Trophoblast cell (in vitro differentiated cells and primary cell): ENCODE results near the gene RETREG3.
A peak's percentile ranks its signal among the peaks of the same experiment; 100 is the strongest.
"Not testable (repeated sequence)": the region's sequence is repeated elsewhere in the genome, so short reads cannot be mapped to it uniquely, and the experiment has no call there.

Source experiments
- DNase-seq, 2 donors: peaks; one replicate each; pipeline ENCODE4 v3.0.0-alpha.2; 2016
- H2AFZ ChIP-seq: 2 replicates; pipeline ENCODE4 v1.6.1; 2013; ENCODE audit warnings: low read length, moderate library complexity, mild to moderate bottlenecking; ENCODE audit not compliant: insufficient read depth, poor library complexity
- H2AK5ac ChIP-seq: 2 replicates; pipeline ENCODE4 v1.6.1; 2013; ENCODE audit warnings: mild to moderate bottlenecking, low read length
- H2BK120ac ChIP-seq: 2 replicates; pipeline ENCODE4 v1.6.1; 2013; ENCODE audit warnings: low read length, mild to moderate bottlenecking, moderate library complexity; ENCODE audit not compliant: insufficient read depth, poor library complexity
- H2BK12ac ChIP-seq: 2 replicates; pipeline ENCODE4 v1.6.1; 2013; ENCODE audit warnings: mild to moderate bottlenecking, low read length, moderate library complexity
- H2BK5ac ChIP-seq: 2 replicates; pipeline ENCODE4 v1.6.1; 2013; ENCODE audit warnings: low read length, low read depth, moderate library complexity, mild to moderate bottlenecking; ENCODE audit not compliant: poor library complexity
- H3K14ac ChIP-seq: 2 replicates; pipeline ENCODE4 v1.6.1; 2013; ENCODE audit warnings: mild to moderate bottlenecking, low read length
- H3K18ac ChIP-seq: 2 replicates; pipeline ENCODE4 v1.6.1; 2013; ENCODE audit warnings: mild to moderate bottlenecking, low read length
- H3K23ac ChIP-seq: 2 replicates; pipeline ENCODE4 v1.6.1; 2013; ENCODE audit warnings: low read length
- H3K27ac ChIP-seq: 2 replicates; pipeline ENCODE4 v1.5.1; 2013; ENCODE audit warnings: low read depth, mild to moderate bottlenecking, inconsistent platforms, low read length, moderate library complexity
- H3K27me3 ChIP-seq: 2 replicates; pipeline ENCODE4 v1.6.1; 2013; ENCODE audit warnings: inconsistent platforms, mild to moderate bottlenecking, low read length, moderate library complexity; ENCODE audit not compliant: insufficient read depth
- H3K36me3 ChIP-seq, 2 experiments: 1 replicate in 1 of 2; 2 replicates in 1 of 2; pipeline ENCODE4 v1.6.1; 2013; ENCODE audit warnings: low read length in 2 of 2, mild to moderate bottlenecking in 2 of 2, moderate library complexity in 1 of 2; ENCODE audit not compliant: insufficient read depth in 2 of 2, control insufficient read depth in 1 of 2
- H3K4ac ChIP-seq: 2 replicates; pipeline ENCODE4 v1.6.1; 2013; ENCODE audit warnings: low read depth, mild to moderate bottlenecking, low read length, moderate library complexity
- H3K4me1 ChIP-seq, 2 experiments: 1 replicate in 1 of 2; 2 replicates in 1 of 2; pipeline ENCODE4 v1.6.1; 2013; ENCODE audit warnings: low read length in 2 of 2, mild to moderate bottlenecking in 2 of 2, moderate library complexity in 1 of 2; ENCODE audit not compliant: insufficient read depth in 2 of 2, control insufficient read depth in 1 of 2
- H3K4me2 ChIP-seq: 2 replicates; pipeline ENCODE4 v1.6.1; 2013; ENCODE audit warnings: inconsistent platforms, mild to moderate bottlenecking, low read length, moderate library complexity
- H3K4me3 ChIP-seq: 2 replicates; pipeline ENCODE4 v1.5.1; 2013; ENCODE audit warnings: mild to moderate bottlenecking, low read depth, low read length, inconsistent platforms
- H3K79me1 ChIP-seq: one replicate; pipeline ENCODE4 v1.6.1; 2013; ENCODE audit warnings: low read length
- H3K79me2 ChIP-seq: 2 replicates; pipeline ENCODE4 v1.6.1; 2013; ENCODE audit warnings: low read length, mild to moderate bottlenecking; ENCODE audit not compliant: control insufficient read depth, insufficient read depth, poor library complexity
- H3K9ac ChIP-seq: 2 replicates; pipeline ENCODE4 v1.6.1; 2013; ENCODE audit warnings: mild to moderate bottlenecking, low read length
- H3K9me3 ChIP-seq: 2 replicates; pipeline ENCODE4 v1.6.1; 2013; ENCODE audit warnings: low read depth, mild to moderate bottlenecking, control low read depth, inconsistent platforms, low read length; ENCODE audit not compliant: insufficient read depth
- H4K12ac ChIP-seq: 2 replicates; pipeline ENCODE4 v1.6.1; 2013; ENCODE audit warnings: low read depth, mild to moderate bottlenecking, low read length, moderate library complexity
- H4K8ac ChIP-seq: 2 replicates; pipeline ENCODE4 v1.6.1; 2013; ENCODE audit warnings: low read depth, mild to moderate bottlenecking, low read length, moderate library complexity
- H4K91ac ChIP-seq: one replicate; pipeline ENCODE4 v1.6.1; 2013; ENCODE audit warnings: low read depth, mild to moderate bottlenecking, low read length, moderate library complexity
- WGBS: extraction: QIAGEN DNeasy Blood & Tissue Kit; methylation state at CpG from one replicate; pipeline ENCODE4 v1.1.7; 2013; ENCODE audit warnings: missing lambda C conversion rate; ENCODE audit not compliant: insufficient read length, insufficient coverage; ENCODE audit errors: extremely low coverage; 5-methylcytosine and 5-hydroxymethylcytosine counted together

RETREG3 gene

GRCh38 chr17:42545755-42546505, 63.2 kb downstream of the RETREG3 start:
- not testable (repeated sequence) for H3K27me3 ChIP-seq, H3K9me3 ChIP-seq, H3K79me2 ChIP-seq, H2BK12ac ChIP-seq, H2AFZ ChIP-seq, H3K4me3 ChIP-seq, H3K9ac ChIP-seq, H3K18ac ChIP-seq, H2BK120ac ChIP-seq, H3K4ac ChIP-seq, H3K79me1 ChIP-seq, H3K4me2 ChIP-seq, H2AK5ac ChIP-seq, H4K12ac ChIP-seq, H3K23ac ChIP-seq, H2BK5ac ChIP-seq, H3K14ac ChIP-seq
- WGBS = no CpG with 5 or more reads among the region's 9 CpGs
- H4K8ac ChIP-seq = peak overlapping the region; percentile 20
- peaks cover 18 to 20% of the 10 kb centered on the region in 2 experiments for H3K36me3 ChIP-seq
- peaks cover 25 to 26% of the 10 kb centered on the region in 2 experiments for H3K4me1 ChIP-seq
- peak overlapping the region; percentile 12 for H4K91ac ChIP-seq
- H3K27ac ChIP-seq = peak overlapping the region; percentile 48
- peak; percentile 63 to 64 for DNase-seq

GRCh38 chr17:42544874-42545283, 64.3 kb downstream of the RETREG3 start:
- no peak overlapping the region for H2AFZ ChIP-seq
- no peak overlapping the region for H3K4me3 ChIP-seq
- DNase-seq = no peak
- peaks cover 6% of the 10 kb centered on the region for H3K79me1 ChIP-seq
- H3K9ac ChIP-seq = no peak overlapping the region
- no peak overlapping the region for H2BK5ac ChIP-seq
- H3K9me3 ChIP-seq = no peaks in the 10 kb centered on the region
- no peak overlapping the region for H4K8ac ChIP-seq
- no peak overlapping the region for H2AK5ac ChIP-seq
- H3K4me2 ChIP-seq = no peak overlapping the region
- H3K36me3 ChIP-seq = peaks cover 18 to 21% of the 10 kb centered on the region in 2 experiments
- no peak overlapping the region for H2BK120ac ChIP-seq
- H3K27ac ChIP-seq = no peak overlapping the region
- H3K23ac ChIP-seq = no peak overlapping the region
- H3K18ac ChIP-seq = no peak overlapping the region
- no CpG with 5 or more reads among the region's 8 CpGs for WGBS
- H3K4ac ChIP-seq = no peak overlapping the region
- no peak overlapping the region for H4K91ac ChIP-seq
- no peak overlapping the region for H3K14ac ChIP-seq
- no peak overlapping the region for H4K12ac ChIP-seq
- no peaks in the 10 kb centered on the region for H3K27me3 ChIP-seq
- peaks cover 24 to 27% of the 10 kb centered on the region in 2 experiments for H3K4me1 ChIP-seq
- no peaks in the 10 kb centered on the region for H3K79me2 ChIP-seq
- no peak overlapping the region for H2BK12ac ChIP-seq

GRCh38 chr17:42543190-42544079, 65.7 kb downstream of the RETREG3 start:
- no peak overlapping the region for H2BK12ac ChIP-seq
- H3K9ac ChIP-seq = no peak overlapping the region
- H2BK5ac ChIP-seq = no peak overlapping the region
- H3K4ac ChIP-seq = no peak overlapping the region
- H3K79me1 ChIP-seq = peaks cover 6% of the 10 kb centered on the region
- peaks cover 23 to 27% of the 10 kb centered on the region in 2 experiments for H3K36me3 ChIP-seq
- H3K27me3 ChIP-seq = no peaks in the 10 kb centered on the region
- H4K91ac ChIP-seq = no peak overlapping the region
- H3K18ac ChIP-seq = no peak overlapping the region
- no peak overlapping the region for H2AK5ac ChIP-seq
- H2AFZ ChIP-seq = no peak overlapping the region
- H2BK120ac ChIP-seq = no peak overlapping the region
- no peaks in the 10 kb centered on the region for H3K9me3 ChIP-seq
- H4K8ac ChIP-seq = no peak overlapping the region
- H3K79me2 ChIP-seq = no peaks in the 10 kb centered on the region
- H3K23ac ChIP-seq = no peak overlapping the region
- peak; percentile 52 to 73 for DNase-seq
- no peak overlapping the region for H3K4me3 ChIP-seq
- no peak overlapping the region for H3K14ac ChIP-seq
- no peak overlapping the region for H3K4me2 ChIP-seq
- H3K27ac ChIP-seq = no peak overlapping the region
- WGBS = no CpG with 5 or more reads among the region's 39 CpGs
- peaks cover 19 to 21% of the 10 kb centered on the region in 2 experiments for H3K4me1 ChIP-seq
- no peak overlapping the region for H4K12ac ChIP-seq

GRCh38 chr17:42541041-42541833, 67.9 kb downstream of the RETREG3 start:
- H3K9me3 ChIP-seq = no peaks in the 10 kb centered on the region
- H3K4me1 ChIP-seq = peaks cover 16 to 17% of the 10 kb centered on the region in 2 experiments
- no peak overlapping the region for H3K4me2 ChIP-seq
- peaks cover 25 to 29% of the 10 kb centered on the region in 2 experiments for H3K36me3 ChIP-seq
- DNase-seq = peak in 1 of 2 donors; percentile 30
- WGBS = no CpG with 5 or more reads among the region's 17 CpGs
- H3K27me3 ChIP-seq = no peaks in the 10 kb centered on the region
- peak overlapping the region; percentile 21 for H3K18ac ChIP-seq
- H4K8ac ChIP-seq = peak overlapping the region; percentile 41
- H4K12ac ChIP-seq = peak overlapping the region; percentile 37
- no peak overlapping the region for H3K9ac ChIP-seq
- no peak overlapping the region for H3K4ac ChIP-seq
- H3K14ac ChIP-seq = peak overlapping the region; percentile 10
- H2BK12ac ChIP-seq = peak overlapping the region; percentile 66
- peak overlapping the region; percentile 53 for H4K91ac ChIP-seq
- H3K4me3 ChIP-seq = no peak overlapping the region
- H3K27ac ChIP-seq = peak overlapping the region; percentile 35
- no peak overlapping the region for H2BK5ac ChIP-seq
- H2AK5ac ChIP-seq = peak overlapping the region; percentile 7
- H2AFZ ChIP-seq = no peak overlapping the region
- H3K79me2 ChIP-seq = peaks cover 4% of the 10 kb centered on the region
- H2BK120ac ChIP-seq = no peak overlapping the region
- H3K79me1 ChIP-seq = peaks cover 10% of the 10 kb centered on the region
- no peak overlapping the region for H3K23ac ChIP-seq
